Activated effector memory CD4-positive, alpha-beta T cell treated with Interleukin-2 at 50 U/mL for 16 hours (primary cell): Measurements from ENCODE around the gene ZNF385B.

Source experiments
- DNase-seq: peaks from one replicate; pipeline ENCODE4 v3.0.0-alpha.2; 2020

ZNF385B gene

DNA sequence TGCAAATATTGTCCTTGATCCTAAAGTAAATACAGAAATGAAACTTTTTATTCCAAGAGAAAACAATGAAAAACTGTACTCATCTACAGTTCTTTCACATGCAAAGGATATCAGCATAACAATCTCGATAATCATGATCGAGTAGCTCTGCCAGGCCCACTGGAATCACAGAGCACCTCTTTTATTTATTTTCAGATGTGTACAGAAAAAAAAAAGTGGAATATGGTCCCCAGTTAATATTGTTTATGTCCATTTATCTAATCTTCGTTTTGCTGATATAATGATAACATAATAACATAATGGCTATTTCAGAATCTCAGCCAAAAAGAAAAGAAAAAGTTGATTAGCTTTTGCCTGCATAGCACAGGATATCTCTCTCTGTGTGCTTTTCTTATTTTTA lies 6.5 kb downstream of the ZNF385B start:
- no peak for DNase-seq

DNA sequence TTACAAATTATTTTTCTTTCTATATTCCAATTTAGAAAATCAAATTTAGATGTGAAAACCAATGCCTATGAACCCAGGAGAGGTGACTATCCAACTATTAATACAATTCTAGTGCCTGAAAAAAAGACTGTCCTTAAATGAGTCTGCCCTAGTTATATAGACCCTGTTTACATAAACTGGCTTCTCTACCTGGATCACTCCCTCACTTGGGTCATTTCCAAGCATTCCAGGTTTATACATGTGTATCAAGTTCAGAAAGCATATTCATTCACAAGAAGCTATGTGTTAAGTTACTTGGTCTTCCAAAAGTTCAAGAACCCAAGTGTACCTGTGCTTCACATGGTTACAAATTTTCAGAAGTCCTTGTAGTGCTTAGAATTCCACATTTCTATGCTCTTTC lies 8.3 kb downstream of the ZNF385B start:
- DNase-seq: no peak

DNA sequence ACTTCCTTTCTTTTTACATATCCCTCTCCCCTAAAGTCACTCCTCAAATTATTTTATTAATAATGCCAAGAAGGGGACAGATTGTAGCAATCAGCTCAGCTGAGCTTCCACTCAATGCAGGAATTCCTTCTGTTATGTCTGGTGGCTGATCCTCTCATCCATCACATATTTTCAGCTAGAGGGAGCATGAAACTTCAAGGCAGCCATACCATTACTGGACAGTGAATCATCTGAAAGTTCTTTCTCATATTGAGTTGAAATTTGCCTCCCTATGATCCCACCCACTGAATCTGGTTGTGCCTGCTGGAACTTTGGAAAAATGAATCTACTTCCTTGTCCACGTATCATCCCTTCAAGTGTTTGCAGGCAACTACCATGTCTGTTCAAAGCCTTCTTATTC lies 11.2 kb downstream of the ZNF385B start:
- no peak for DNase-seq

DNA sequence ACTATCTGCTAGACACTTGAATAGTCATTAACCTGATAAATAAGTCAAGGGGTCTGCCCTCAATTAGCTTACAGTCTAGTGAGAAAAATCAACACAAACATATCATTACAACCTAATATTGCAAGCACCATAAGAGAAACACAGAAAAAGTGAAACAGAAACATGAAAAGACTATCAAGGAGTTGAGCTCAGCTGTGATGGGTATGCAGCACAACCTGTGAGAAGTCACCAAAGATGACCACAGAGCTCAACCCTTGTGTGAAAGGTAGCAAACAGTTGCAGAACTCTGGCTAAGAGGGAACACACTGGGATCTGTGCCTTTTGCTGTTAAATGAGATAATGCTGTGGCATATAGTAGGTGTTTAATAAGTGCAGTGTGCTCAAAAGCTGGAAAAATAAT lies 11.7 kb downstream of the ZNF385B start:
- DNase-seq: no peak

DNA sequence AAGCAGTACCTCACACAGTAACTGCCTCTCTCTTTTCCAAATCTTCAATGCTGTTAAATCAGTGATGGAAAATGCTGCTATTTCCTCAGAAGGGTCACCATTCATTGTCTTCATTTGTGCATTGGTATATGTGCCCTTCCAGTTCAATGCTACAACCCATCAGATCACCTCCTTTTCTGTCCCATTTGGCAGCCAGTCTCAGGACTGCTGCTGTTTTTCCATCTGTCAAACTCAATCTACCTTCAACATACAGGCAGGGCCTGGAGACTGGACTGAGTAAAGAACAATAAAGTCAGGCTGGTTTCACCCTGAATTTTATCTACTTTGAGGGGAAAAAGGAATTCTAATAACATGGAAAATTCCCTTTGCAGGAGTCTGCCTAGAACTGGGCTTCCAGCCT lies 17.9 kb downstream of the ZNF385B start:
- no peak for DNase-seq

DNA sequence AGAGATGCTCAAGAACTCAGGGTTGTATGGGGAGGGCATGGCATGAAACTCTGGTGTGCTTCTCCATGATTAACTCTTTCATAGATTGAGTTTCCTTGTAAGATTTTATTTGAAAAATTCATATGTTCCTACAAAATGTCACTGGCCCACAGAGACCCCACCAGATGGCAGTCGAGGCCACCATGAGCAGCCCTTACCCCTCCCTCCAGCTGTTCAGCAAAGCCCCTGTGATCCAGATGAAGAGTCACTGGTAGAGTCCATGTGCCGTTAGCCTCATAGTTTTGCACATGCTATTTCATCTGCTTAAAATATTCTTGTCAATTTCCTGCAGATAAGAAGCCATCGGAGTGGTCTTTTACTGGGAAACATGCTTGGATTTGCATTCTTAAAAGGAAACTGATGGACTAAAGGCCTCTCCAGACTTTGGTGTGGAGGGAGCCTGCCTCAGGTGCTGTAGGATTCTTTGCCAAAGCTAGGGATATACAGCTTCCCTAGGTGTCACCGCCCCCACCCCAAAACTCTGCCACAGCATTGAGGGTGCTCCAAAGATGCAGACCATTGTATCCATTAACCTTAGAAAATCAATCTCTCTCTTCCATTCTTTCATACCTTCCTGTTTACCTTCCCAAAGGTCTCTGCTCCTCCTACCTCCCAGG lies 18.8 kb downstream of the ZNF385B start:
- DNase-seq: no peak

DNA sequence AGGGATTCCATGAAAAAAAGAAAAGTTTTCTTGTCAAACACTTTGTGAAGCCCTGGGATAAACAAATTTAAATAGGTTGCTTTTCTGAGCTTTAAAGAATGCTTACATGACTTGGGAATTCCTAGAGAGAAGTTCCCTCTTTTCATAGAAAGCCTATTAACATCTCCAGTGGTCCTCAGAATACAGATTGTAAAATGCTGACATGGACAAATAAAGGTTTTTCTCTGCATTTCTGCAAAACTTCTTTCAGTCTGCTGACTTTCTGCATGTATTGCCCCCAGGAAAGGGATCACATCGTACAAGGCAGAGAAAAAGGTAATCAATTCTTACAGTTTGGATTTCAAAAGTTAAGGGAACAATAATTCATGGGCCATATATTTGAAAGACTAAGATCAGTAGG lies 20.6 kb downstream of the ZNF385B start:
- DNase-seq: no peak

DNA sequence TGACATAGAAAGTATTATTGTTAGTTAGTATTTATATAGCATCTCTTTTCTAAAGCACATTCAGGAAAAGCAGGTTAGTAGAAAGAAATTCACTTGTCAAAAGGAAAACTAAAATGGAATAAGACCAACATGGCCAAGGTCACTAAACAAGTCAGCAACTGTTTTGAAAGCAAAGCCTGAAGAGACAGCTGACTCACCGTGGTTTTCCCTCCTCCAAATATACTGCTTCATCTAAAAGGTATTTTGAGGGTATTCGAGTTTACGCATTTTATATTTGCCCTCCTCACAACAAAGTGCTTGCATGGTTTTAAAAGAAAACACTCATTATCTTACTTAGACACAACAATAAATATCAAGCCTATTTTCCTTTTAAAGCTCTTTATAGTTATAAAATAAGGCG lies 24.0 kb downstream of the ZNF385B start:
- DNase-seq: no peak

DNA sequence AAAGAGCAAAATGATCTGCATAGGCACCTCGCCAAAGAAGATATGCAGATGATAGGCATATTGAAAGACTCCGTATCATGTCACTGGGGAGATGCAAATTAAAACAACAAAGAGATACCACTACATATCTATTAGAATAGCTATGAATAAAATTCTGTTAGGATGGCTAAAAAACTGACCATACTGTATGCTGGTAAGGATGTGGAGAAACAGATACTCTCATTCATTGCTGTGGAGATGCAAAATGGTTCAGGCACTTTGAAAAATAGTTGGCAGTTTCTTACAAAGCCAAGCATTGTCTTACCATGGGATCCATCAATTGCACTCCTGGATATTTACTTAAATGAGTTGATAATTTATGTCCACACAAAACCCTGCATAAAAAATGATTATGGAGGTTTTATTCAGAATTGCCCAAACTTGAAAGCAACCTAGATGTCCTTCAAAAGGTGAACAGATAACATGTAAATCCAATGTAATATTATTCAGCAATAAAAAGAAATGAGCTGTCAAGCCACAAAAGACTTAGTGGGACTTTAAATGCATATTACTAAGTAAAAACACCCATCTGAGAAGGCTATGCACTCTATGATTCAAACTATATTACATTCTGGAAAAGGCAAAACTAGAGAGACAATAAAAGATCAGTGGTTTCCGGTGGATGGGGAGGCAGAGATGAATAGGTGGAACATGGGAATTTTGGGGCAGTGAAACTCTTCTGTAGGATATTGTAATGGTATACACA lies 31.2 kb downstream of the ZNF385B start:
- no peak for DNase-seq

DNA sequence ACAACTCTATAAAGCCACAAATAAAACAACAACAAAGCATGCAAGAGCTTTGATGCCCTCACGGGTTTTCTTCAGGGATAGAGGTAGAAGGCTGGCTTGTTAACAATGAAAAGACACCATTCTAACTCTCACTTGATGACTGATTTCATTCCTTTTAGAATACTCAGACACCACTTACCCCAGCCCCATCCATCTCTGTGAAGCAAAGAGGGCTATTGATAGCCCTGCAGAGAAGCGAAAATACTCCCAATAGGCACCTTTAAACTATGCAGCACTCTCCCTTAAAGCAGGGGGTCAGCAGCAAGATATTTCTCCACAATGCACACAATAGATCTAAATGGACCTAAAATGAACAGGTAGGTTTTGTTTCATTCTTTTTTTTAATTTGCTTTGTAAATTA lies 35.1 kb downstream of the ZNF385B start:
- DNase-seq: no peak

DNA sequence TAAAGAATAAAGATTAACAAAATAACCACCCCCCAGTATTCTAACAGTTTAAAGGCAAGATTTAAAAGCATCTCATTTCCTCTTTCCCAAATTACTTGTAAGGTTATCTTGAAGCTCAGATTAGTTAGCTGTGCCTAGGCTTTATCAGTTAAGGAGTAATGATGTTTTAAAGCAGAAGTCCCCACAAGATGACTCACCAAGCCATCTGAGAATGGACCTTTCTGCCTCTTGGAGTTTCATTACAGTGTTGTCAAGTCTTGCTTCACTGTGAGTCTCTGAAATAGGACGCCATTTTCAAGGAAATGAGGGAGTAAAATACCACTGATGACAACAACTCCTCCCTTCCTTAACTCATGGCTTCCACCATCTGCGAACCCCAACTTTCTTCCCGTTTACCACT lies 35.9 kb downstream of the ZNF385B start:
- DNase-seq: no peak

DNA sequence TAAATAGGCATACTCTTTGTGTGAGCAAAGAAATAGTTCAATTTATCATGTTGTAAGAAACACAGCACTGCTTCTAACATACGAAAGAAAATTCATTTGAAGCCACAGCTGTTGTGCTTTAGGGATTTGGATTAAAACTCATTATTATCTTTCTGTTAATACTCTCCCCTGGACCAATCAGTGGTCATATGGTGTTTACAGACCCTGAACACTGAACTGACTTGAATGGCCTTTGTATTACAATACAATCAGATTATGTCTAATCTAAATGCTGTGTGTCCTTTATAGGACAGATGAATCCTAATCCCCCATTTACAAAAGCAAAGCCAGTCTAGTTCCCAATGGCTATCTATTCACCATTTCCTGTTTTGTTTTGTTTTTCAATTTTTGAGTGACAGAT lies 36.5 kb downstream of the ZNF385B start:
- no peak for DNase-seq

DNA sequence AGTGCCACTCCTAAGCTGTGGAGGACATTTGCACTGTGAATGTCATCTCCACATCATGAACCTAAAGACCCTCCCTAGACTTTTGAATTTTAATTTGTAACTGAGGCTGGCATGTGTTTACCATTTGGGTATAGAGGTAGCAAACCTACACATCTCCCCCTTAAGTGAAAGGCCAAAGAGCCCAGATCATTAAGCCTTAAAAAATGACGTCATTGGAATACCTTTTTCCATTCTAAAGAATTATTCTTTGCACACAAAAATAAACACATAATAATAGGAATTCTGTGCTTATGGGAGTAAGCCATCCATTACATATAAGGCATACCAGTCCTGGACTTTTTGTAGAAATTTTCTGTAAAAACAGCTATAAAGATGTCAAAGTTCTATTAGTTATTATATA lies 38.9 kb downstream of the ZNF385B start:
- no peak for DNase-seq

DNA sequence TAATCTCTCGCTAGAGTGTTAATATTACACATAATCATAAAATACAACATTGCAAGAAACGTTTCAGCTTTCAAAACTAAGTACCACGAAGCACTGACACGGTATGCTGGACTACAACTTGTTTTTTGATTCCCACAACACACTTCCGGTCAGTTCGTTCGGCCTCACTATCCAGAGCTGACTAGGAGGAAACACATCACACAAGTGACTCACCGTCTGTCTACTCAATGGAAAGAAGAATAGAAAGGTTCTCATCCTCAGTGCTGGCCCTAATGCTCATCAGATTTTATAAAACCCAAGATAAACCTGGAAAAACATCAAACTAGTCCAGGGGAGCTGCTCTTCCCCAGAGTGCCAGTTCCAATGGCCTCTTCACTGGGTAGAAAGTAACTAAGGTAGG lies 42.9 kb downstream of the ZNF385B start:
- DNase-seq: no peak

DNA sequence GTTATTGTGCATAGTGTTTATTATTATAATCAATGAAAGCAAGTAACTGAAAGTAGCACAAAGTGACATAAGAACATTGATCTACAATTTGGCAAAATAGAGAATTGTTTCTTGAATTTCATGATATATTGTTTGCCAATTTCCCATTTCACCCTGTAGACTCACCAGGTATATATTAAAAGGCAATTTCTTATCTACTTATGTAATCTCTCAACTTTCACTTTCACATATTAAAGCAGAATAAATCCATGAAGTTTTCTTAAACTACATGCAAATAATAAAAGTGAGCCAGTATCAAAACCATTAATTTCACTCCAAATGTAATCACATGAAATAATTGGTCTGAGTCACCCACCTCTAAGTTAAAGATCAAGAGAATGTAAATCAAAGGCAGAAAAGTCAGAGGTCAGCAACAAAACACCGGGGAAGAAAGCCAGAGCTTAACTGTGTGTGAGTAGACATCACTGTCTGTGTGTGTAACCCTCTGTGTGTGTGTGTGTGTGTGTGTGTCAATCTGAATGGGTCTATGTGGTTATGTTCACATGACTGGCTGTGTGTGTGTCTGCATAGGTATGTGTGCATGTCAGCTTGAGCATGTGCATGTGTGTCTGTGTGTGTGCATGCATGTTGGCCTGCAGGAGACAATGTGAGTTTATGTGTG lies 44.1 kb downstream of the ZNF385B start:
- DNase-seq: no peak

DNA sequence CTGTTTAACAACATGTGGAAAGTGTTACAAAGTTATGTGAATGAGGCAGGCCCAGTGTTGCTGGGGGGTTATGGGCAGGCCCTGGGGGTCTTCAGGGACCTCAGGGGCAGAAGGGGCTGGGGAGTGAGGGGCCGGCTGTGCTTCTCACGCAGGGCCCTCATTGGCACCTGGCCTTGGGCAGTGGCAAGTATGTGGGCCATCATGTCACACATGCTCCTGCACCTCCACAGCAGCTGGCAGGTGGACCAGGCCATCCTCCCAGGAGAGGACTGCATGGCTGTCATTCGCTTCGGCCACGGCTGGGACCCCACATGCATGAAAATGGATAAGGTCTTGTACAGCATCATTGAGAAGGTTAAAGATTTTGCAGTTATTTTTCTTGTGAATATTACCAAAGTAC lies 47.4 kb downstream of the ZNF385B start:
- no peak for DNase-seq

DNA sequence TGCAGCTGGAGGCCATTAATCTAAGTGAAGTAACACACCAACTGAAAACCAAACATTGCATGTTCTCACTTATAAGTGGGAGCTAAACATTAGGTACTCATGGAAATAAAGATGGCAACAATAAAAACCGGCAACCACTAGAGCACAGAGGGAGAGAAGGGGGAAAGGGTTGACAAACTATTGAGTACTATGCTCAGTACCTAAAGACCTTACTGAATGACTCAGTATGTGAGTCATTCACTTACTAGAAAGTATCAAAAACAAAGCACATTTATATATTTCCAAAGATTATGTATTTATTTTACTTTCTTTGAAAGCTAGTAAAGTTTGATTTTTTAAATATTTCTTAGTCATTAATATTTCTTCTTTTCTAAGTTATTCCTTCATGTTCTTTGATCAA lies 48.9 kb downstream of the ZNF385B start:
- DNase-seq: no peak

DNA sequence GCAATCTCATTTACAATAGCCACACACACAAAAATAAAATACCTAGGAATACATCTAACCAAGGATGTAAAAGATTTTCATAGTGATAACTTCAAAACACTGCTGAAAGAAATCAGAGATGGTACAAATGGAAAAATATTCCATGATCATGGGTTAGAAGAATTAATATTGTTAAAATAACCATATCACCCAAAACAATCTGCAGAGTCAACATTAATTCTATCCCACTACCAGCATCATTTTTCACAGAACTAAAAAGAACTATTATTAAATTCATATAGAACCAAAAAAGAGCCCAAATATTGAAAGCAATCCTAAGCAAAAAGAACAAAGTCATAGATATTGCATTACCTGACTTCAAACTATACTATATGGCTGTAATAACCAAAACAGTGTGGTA lies 50.4 kb downstream of the ZNF385B start:
- no peak for DNase-seq

DNA sequence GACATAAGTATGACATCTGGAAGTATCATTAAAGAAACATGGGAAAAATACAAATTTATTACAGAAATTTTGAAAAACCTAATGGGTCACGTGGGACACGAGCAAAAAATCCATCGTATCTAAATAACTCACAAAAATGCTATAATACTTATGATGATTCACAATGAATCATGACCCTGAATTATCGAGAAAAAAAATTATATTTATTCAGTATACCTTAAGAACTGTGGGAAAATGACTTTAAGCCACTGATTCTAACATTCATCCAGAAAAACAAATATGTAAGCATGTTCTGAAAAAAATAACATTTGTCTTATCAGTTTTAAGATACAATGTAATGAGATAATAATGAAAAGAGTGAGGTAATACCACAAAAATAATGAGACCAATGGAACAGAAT lies 51.8 kb downstream of the ZNF385B start:
- DNase-seq: no peak

DNA sequence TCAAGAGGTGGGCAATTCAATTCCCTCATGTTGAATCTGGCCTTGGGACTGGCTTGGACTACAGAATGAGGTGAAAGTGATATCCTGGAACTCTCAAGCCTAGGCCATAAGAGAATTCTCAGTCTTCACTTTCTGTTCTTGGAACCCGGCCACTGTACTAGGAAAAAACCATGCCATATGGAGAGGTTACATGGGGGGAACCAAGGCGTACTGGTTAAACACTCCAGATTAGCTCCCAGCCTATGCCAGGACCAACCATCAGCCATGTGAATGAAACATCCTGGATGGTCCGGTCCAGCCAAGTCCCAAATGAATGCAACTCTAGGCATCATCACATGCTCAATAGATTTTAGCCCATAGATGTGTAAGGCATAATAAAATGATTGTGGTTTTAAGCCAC lies 56.4 kb downstream of the ZNF385B start:
- no peak for DNase-seq

DNA sequence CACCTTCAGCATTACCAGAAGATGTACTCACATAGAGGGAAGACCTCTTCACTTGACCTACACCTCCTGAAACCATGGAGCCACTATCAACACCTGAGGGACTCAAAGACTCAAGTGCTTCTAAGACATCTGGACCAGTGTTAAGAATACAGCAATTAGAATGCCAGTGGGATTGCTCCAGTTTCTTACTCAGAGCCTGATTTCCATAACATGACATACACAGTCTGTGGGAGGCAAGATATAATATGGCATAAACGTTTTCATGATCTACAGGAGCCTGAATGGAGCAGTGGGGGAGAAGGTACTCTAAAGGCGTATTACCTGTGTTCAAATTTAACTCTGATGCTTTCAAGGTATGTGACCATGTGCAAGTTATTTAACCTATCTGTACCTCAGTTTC lies 57.2 kb downstream of the ZNF385B start:
- no peak for DNase-seq

DNA sequence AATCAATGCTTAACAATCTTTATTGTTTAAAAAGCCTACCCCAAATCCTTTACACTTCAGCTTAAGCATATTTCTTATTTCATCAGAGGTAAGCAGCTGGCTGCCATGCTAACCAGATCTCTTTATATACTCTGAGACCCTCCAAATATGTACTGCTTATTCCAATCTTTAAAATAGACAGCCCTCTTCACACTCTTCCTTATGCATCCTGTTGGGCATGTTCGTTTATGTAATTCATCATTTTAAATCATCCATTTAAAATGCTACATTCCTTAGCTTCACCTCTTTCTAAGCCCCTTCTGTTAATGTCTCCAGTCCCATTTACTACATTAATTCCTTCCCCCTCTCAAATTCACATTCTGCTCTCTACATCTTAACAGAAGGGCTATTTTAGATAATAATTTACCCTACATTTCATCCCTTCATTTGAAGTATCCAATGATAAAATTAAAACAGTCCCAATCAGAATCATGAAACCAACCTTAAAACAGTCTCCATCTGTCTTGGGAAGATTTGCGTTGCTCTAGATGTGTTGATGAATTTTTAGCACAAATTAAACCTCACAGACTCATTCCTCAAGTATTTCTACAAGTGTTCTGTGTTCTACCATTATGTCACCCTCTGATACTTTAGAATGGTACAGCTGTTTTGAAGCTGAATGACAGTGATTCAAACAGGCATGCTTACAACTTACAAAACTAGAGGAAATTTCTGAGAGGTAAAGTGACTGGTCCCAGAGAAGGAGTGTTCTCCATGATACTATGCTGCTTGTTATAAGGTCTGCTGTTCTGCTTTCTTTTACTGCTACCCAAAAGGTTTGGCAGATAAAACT lies 59.1 kb downstream of the ZNF385B start:
- DNase-seq: no peak

DNA sequence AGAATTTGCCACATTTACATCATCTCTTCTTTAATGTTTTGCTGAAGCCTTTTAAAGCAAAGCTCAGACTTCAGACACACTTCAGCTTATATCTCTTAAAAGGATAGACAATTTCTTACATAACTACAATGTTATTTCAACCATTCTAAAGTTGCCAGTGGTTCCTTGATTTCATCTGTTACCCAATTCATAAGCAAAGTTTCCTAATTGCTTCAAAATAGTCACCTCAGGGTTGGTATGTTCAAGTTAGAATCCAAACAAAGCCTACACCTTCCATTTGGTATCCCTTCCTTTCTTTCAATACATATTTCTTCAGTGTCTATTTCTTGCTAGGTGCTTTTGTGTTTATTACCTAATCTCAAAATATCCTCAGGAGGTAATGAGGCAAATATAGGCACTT lies 60.6 kb downstream of the ZNF385B start:
- DNase-seq: no peak
